ENCODE measurements around the gene GUCD1. TPM values are rescaled to one million over a fixed set of nuclear protein-coding genes. Genes with fewer than 3 reads are reported as not detected.
A peak's percentile ranks its signal among the peaks of the same experiment; 100 is the strongest.

GUCD1 gene
- total RNA-seq, 1 donor, result 146 TPM

GRCh38 chr22:24584871-24585411 lies 30.0 kb upstream of the GUCD1 start:
- Histone ChIP-seq H3K4me2 (ENCODE audit: insufficient read depth, low read length) (no peak overlapping the region), H2AFZ (ENCODE audit: low read length) (no peak overlapping the region), H3K27me3 (ENCODE audit: insufficient read depth, low read length) (no peaks in the 10 kb centered on the region), H3K79me2 (ENCODE audit: insufficient read depth, low read length) (no peaks in the 10 kb centered on the region), H3K9me3 (ENCODE audit: low read depth, low read length) (no peaks in the 10 kb centered on the region), H3K4me3 (ENCODE audit: insufficient read depth, low read length) (no peak overlapping the region), H4K20me1 (ENCODE audit: insufficient read depth, low read length) (no peaks in the 10 kb centered on the region), H3K27ac (ENCODE audit: low read depth, low read length) (no peak overlapping the region), H3K36me3 (ENCODE audit: insufficient read depth, low read length) (no peaks in the 10 kb centered on the region), H3K4me1 (ENCODE audit: insufficient read depth, low read length) (peaks cover 13% of the 10 kb centered on the region)
- TF ChIP-seq CTCF (IDR thresholded peaks at IDR 0.05; ENCODE audit: extremely low read depth, low read depth, low read length), result no peak
- DNase-seq (ENCODE audit: insufficient read length, low spot score, missing footprints), result no peak

- DNase-seq (ENCODE audit: insufficient read length, low spot score, missing footprints), result no peak
Measured at GRCh38 chr22:24584166-24584790, 29.3 kb upstream of the GUCD1 start.

GRCh38 chr22:24583221-24584165 lies 28.6 kb upstream of the GUCD1 start:
- TF ChIP-seq CTCF (IDR thresholded peaks at IDR 0.05; ENCODE audit: extremely low read depth, low read depth, low read length), result no peak
- H2AFZ ChIP-seq (ENCODE audit: low read length), result no peak overlapping the region
- peak; percentile 81 for DNase-seq (ENCODE audit: insufficient read length, low spot score, missing footprints)

More at GRCh38 chr22:24584166-24584790, 29.3 kb upstream of the GUCD1 start:
- Histone ChIP-seq H3K27me3 (ENCODE audit: insufficient read depth, low read length) (no peaks in the 10 kb centered on the region), H3K4me1 (ENCODE audit: insufficient read depth, low read length) (peaks cover 15% of the 10 kb centered on the region), H2AFZ (ENCODE audit: low read length) (no peak overlapping the region), H3K36me3 (ENCODE audit: insufficient read depth, low read length) (no peaks in the 10 kb centered on the region), H3K27ac (ENCODE audit: low read depth, low read length) (no peak overlapping the region), H4K20me1 (ENCODE audit: insufficient read depth, low read length) (no peaks in the 10 kb centered on the region), H3K79me2 (ENCODE audit: insufficient read depth, low read length) (no peaks in the 10 kb centered on the region), H3K9me3 (ENCODE audit: low read depth, low read length) (no peaks in the 10 kb centered on the region), H3K4me3 (ENCODE audit: insufficient read depth, low read length) (no peak overlapping the region), H3K4me2 (ENCODE audit: insufficient read depth, low read length) (peak overlapping the region; percentile 64)
- no peak for TF ChIP-seq CTCF (IDR thresholded peaks at IDR 0.05; ENCODE audit: extremely low read depth, low read depth, low read length)

More at GRCh38 chr22:24583221-24584165, 28.6 kb upstream of the GUCD1 start:
- Histone ChIP-seq H3K79me2 (ENCODE audit: insufficient read depth, low read length) (no peaks in the 10 kb centered on the region), H3K36me3 (ENCODE audit: insufficient read depth, low read length) (peaks cover 2% of the 10 kb centered on the region), H4K20me1 (ENCODE audit: insufficient read depth, low read length) (no peaks in the 10 kb centered on the region), H3K27ac (ENCODE audit: low read depth, low read length) (no peak overlapping the region), H3K4me1 (ENCODE audit: insufficient read depth, low read length) (peaks cover 15% of the 10 kb centered on the region), H3K4me2 (ENCODE audit: insufficient read depth, low read length) (peak overlapping the region; percentile 64), H3K9me3 (ENCODE audit: low read depth, low read length) (no peaks in the 10 kb centered on the region), H3K27me3 (ENCODE audit: insufficient read depth, low read length) (no peaks in the 10 kb centered on the region), H3K4me3 (ENCODE audit: insufficient read depth, low read length) (no peak overlapping the region)

Measured in osteoblast (primary cell).